GM13977 (cell line): ENCODE results near the gene NOP9.

Experiments
- DNase-seq: peaks from one replicate; pipeline ENCODE4 v3.0.0; 2012; ENCODE audit warnings: low spot score
- CTCF ChIP-seq: IDR thresholded peaks from 2 replicates; pipeline ENCODE4 v1.5.1; 2012; ENCODE audit warnings: mild to moderate bottlenecking, control low read depth; ENCODE audit not compliant: insufficient read depth; ENCODE audit errors: extremely low read depth, missing control alignments
- in situ Hi-C: fragments of 300-500 bp; cut with MboI; formaldehyde crosslinking; loops from one replicate; pipeline ENCODE4 v1.12.0; 2022; ENCODE audit warnings: low sequenced_read_pairs, low pct_unique_long_range_greater_than_20kb, mixed read lengths, inconsistent platforms; ENCODE audit not compliant: unreplicated experiment

Gene NOP9

GRCh38 chr14:24281636-24282035 lies 18.0 kb upstream of the NOP9 start:
- DNase-seq: no peak
- TF ChIP-seq CTCF: no peak

GRCh38 chr14:24282736-24283135 lies 16.9 kb upstream of the NOP9 start:
- no peak for DNase-seq
- in situ Hi-C loops: no loop called here
- TF ChIP-seq CTCF: no peak

More at GRCh38 chr14:24281636-24282035, 18.0 kb upstream of the NOP9 start:
- in situ Hi-C loops: no loop called here

- no peak for DNase-seq
- no peak for TF ChIP-seq CTCF
- in situ Hi-C loops: no loop called here
Observed at GRCh38 chr14:24283796-24284460, 15.7 kb upstream of the NOP9 start.

DNA sequence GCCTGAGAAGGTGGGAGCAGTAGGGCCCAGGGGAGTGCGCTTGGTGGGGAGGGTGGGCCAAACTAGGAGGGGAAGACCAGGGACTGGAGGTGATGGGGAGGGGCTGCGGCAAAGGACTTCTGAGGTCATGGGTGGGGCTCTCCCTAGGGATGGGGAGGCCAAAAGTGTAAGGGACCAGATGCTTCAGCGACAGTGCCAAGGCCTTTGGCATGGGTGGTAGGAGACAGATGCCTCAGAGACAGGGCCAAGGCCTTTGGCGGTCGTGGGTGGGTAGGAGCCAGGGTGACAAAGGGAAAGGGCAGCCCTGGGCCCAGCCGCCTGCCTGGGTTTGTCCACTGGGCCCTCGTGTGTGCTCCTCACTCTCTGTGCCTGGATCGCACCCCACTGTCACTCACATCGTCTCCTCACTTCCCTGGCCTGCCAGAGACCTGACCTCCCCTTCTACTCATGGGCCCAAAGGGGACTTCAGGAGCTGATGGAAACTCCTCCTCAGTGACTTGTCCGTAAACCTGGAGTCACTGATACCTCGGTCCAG lies 15.1 kb upstream of the NOP9 start:
- no peak for DNase-seq
- no peak for TF ChIP-seq CTCF
- in situ Hi-C loops: no loop called here

- no peak for DNase-seq
- in situ Hi-C loops: no loop called here
- no peak for TF ChIP-seq CTCF
Observed at GRCh38 chr14:24285351-24285750, 14.3 kb upstream of the NOP9 start.

- DNase-seq: no peak
- in situ Hi-C loops: no loop called here
- TF ChIP-seq CTCF: no peak
Observed at GRCh38 chr14:24286996-24287395, 12.7 kb upstream of the NOP9 start.
